DLD1 (cell line): Measurements from ENCODE around the gene TBL1X.

ENCODE experiments used
- in situ Hi-C: cut with HindIII; loops from 2 replicates; pipeline ENCODE4 v1.10.0; 2017; ENCODE audit warnings: low sequenced_read_pairs

Gene TBL1X

DNA sequence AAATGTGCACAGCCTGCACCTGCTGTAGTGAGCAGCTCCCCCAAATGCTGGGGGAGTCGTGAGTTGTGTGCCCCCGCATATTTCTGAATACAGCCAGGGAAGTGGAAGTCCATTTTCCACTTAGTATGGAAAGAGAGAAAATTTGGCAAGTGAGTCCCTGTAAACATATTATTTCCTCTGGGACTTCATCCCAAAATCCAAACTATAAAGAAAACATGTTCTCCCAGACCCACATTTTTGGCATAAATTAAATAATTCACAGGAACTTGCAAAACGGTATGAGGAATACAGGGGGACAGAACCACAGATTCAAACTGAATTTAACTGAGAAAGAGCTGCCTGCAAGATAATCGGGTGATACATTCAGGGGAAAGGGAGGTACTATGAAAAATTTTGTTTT, 193.6 kb downstream of the TBL1X start:
- in situ Hi-C loops: no loop called here

DNA sequence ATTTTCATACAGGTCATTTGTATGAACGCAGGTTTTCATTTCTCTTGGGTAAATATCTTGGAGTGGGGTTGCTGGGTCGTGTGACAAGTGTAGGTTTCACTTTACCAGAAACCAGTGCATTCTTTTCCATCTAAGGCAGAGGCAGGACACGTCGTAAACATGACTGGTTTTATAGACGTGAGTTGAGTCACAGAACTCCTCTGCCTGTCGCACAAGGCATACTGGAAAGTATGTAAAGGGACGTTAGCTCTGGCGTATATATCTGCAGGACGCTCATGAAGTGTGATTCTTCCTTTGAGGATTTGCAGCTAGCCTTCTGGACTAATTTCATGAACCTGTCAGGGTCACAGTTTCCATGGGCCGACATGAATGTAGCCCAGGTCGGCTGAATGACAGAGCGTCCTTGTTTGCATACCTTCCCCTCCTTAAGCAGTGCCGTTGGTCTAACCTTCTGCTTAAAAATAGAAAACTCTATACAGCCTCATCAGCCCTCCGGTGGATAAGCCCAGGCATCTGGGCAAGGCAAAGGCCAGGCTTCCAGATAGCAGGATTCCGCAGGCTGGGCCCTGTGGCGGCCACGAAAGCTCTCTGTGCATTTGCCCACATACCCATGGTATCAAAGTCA, 194.8 kb downstream of the TBL1X start:
- in situ Hi-C loops: no loop called here

DNA sequence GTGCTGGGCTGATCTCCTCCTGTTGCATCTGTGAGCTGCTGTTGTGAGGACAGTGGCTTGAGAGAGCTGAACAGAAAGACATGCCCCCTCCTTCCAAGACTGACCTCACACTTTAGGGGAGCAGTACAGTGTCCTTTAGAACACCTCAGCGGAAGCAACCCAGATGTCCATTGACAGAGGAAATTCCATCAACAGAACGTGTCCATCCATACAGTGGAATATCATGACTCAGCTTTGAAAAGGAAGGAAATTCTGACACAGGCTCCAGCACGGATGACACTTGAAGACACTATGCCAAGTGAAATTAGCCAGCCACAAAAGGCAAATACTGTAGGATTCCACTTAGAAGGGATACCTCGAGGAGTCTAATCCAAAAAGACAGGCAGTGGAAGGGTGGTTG, 197.3 kb downstream of the TBL1X start:
- in situ Hi-C loops: no loop called here

DNA sequence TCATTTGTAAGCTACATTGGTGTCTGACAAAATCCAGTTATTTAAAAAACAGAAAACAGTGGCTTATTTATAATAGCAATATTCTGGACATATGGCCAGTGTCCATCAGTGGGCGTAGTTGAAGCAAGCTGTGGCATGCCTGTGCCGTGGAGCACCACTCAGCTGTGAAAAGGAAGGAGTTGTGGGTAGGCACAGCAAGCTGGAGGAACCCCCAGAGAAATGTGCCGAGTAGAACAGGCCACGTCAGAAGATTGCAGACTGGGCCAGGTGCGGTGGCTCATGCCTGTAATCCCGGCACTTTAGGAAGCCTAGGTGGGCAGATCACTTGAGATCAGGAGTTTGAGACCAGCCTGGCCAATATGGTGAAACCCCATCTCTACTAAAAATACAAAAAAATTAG, 198.4 kb downstream of the TBL1X start:
- in situ Hi-C loops: no loop called here

DNA sequence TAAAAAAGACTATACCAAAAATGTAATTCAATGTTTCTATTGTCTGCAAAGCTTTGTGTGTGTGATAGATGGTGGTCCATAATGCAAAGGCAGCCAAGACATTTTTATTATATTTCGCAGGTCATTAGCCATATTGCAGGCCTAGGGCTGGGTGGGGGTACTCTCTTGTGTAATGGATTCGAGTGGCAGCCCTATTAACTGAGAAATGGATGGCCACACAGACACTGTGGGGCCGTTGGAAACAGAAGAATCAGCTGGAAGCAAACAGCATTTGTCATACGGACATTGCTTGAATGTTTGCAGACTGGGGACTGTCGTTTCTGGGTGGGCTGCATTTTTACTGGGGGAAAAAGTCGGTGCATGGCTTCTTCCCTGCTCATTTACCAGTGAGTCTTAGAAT, 199.4 kb downstream of the TBL1X start:
- in situ Hi-C loops: no loop called here

DNA sequence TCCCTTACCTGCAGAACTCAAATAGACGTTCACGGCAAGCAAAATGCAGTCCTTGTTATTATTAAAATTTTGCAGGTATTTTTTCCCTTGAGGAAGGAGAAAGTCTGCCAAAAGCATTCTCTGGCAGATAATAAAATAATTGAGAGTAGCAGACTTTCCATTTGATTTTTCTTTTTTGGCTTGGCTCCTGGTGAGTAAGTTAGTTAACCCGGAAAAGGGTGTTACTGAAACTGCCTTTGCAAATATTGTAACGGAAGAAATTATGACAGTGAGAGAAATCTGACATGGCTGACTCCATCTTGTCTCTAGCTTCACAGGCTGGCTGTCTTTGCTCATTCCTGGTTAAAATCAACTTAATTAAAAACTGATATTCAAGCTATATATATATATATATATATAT, 200.3 kb downstream of the TBL1X start:
- in situ Hi-C loops: no loop called here

DNA sequence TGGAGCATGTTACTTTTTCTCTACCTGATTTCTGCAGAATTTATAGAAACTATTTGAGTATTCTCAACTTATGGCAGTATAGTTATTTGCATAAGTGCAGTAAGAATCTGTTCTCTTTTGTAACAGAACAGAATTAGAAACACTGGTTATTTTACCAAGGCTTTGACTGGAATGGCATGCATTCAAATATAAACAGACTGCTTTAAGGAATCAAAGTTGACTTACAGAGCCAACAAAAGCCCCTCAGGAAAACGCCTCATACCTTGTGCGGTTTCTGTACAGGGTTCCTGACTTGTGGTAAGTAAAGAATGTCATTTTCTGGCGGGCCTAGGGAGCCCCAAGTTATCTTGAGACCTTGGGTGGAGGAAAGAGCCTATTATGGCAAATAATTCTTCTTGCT, 203.7 kb downstream of the TBL1X start:
- in situ Hi-C loops: no loop called here

DNA sequence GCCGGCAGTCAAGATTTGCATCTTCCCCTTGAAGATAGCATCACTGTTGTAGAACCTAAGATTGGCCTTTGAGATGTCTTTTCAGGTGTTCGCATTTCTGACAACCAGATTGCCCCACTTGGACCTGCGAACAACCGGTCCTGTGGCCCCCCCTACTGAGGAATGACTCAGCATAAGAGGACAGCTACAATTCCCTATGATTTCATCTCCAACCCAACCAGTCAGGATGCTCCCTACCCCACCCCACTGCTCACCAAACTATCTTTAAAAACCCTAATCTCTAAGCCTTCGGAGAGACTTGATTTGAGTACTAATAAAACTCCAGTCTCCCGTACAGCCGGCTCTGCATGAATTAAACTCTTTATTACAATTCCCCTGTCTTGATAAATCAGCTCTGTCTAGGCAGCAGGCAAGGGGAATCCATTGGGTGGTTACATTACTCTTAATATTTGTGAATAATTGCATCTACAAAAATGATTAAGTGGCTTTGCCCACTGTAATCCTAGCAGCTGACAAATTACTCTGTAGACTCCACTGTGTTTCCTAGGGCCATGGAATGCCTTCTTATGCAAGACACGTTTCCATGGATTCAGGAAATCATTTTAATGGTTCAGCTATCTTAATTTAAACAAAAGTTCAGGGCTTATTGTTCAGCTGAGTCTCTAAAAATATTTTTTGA, 205.4 kb downstream of the TBL1X start:
- in situ Hi-C loops: no loop called here

DNA sequence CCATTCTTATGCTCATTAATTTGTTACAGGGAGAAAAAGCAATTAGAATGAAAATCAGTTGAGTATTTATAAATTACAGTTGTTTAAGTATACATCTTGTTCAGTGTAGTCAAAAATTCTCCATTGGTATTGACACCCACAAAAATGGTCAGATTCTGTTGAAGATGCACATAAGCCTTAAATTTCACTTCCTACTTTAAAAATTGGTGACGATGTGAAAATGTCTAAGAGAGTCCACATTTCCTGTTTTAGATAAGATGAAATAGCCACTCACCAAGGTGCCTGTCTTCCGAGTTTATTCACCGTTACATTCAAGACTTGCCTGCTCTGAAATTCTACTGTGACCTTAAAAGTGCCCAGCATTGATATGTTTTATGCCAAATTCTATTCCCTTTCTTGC, 207.1 kb downstream of the TBL1X start:
- in situ Hi-C loops: no loop called here

DNA sequence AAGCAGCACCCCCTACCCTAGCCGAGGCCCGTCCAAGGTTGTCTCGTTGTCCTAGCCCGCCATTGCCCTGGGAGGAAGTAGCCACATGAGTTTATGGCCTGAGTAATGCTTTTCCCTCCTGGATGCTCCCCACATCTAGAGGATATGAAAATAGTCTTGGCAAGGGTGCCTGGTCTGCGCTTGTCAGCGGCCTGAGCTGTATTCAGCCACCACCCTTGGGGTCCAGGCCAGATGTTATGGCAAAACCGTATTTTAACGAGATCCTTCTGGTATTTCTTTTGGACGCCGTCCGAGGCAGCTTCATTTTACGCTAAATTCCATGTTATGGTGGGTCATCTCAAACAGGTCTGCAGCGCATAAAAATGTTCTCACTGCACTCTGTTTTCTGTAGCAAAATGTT, 211.4 kb downstream of the TBL1X start:
- in situ Hi-C loops: no loop called here

DNA sequence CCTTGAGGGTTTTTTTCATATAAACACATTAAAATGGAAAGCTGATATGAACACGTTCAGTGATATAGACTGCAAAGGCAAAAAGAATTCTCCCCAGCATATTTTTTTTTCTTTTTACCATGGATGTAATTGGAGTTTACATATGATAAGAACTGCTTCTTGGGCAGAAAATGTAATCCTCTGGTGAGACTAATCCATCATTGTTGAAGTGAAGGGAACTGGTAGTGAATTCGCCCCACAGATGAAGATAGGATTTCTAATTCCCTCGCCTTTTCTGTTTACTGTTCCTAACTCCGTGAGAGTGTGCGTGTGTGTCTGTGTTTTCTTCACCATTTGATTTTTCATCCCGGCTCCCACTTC, 211.9 kb downstream of the TBL1X start:
- in situ Hi-C loops: no loop called here

DNA sequence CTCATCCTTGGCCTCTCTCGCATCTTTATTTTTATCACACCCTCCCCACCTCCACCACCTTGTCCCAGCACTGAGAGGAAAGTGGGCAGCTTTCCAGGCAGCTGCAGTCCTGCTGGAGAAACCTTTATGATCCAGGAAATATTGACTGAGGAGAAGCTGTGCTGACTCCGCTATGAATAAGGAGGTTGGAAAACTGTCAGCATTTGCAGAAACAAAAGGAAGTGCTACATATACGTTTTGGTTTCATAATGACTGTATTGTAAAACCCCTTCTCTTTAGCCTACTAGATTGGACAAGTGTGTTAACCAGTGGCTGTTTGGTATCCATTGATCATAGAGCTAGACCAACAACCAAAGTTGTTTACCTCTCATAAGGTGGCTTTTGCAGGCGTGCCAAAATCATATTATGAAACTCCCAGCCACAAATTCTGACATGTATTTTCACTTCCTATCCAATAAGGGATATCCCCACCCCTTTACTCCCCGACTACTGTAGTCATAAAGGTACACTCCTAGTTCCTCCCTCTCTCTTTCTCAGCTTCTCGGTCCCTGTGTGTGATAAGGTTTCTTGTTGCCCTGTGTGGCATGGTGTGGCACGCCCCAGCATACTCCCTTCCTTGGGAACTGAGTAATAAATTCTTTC, 212.4 kb downstream of the TBL1X start:
- in situ Hi-C loops: no loop called here

DNA sequence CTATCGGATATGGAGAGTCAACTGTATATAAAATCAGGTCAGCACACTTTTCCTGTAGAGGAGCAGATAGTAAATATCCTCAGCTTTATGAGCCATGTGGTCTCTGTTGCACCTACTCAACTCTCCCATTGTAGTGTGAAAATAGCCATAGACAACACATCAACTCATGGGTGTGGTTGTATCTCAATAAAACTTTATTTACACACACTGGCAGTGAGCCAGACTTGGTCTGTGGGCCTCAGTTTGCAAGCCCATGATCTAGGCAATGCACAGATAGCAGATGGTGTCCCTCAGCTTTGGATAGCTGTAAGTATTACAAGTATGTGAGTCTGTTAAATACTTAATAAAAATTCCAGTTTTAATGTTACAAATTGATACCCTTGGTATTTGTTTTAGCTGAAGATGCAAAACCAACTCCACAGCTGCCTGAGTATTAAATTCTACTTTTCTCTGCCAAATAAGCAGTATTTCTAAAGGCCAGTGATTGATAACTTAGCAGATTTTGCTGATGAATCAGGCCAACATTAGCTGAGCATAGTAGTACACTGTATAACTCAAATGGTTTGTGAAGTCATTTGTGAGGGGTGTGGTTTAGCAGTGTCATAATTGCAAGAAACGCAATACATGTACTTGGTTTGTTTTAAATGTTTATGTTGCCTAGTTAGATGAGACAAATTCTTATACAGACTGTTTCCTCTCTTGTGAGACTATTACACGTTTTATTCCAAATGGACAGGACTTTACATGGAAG, 213.5 kb downstream of the TBL1X start:
- in situ Hi-C loops: no loop called here

DNA sequence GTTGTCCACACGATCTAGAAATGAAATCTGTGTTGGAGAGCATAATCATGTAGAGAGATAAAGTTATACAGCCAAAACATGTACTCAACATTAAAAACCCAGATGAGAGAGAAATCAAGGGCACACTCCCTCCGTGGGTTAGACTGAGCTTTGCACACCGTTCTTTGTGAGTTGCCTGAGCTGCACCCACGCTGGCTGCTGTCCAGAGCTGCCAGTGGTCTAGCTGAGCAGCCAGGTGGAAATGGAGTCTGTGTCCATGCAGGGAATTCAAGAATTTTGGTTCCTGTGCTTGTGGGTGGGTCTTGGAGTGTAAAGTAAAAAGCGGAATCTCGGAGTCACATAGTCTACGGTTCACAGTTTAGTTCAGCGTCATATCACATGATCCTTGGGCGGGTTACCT, 216.2 kb downstream of the TBL1X start:
- in situ Hi-C loops: no loop called here

DNA sequence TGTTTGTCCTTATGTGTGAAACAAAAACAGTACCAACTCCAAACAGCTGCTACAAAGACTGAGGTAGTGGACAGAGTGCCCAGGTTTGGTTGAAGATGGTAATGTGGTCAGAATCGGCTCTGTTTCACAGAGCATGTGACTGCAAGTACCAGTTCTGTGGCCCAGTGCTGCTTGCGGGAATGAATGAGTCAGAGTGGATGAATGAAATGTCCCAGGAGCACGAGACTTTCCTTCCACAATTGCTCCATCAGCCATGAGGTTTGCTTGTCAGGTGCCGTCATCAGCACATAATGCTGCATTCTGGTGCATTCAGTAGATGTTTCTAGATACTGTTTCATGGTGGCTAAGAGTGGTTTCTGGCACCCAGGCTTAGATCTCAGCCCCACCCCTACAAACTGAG, 216.6 kb downstream of the TBL1X start:
- in situ Hi-C loops: no loop called here

DNA sequence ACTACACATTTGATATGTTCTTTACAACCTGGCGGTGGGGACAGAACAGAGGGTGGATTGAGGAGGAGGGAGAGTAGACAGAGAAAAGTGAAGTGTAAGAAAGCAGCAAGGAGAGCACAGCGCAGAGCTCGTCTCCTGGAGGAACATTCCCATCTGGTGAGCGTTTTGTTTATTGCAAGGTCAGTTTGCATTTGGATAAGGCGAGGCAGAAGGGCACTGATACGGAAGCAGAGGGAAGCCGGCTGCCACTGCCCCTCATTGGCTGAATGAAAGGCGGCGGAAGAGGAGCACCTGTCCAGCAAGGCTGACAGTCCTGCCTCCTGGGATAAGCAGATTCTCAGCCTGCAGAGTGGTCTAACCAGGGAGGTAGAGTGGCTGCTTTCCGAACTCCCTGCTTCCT, 217.6 kb downstream of the TBL1X start:
- in situ Hi-C loops: no loop called here

DNA sequence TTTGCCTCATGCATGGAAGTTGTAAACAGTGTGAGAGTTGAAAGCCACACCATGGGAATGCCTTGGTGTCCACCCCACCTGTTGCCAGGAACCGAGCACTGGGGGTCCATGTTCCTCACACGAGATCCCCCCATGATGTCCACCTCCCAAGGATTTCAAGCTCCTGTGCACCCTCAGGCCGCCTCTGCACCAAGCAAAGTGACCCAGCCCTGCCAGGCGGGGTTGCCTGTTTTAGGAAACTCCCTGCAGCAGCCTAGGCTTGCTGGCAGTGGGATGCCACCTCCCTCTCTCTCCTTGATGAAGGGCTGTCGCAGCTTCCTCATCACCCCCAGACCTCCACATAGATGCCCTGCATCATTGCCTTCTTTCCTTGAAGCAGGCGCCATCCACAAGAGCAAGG, 218.0 kb downstream of the TBL1X start:
- in situ Hi-C loops: no loop called here

DNA sequence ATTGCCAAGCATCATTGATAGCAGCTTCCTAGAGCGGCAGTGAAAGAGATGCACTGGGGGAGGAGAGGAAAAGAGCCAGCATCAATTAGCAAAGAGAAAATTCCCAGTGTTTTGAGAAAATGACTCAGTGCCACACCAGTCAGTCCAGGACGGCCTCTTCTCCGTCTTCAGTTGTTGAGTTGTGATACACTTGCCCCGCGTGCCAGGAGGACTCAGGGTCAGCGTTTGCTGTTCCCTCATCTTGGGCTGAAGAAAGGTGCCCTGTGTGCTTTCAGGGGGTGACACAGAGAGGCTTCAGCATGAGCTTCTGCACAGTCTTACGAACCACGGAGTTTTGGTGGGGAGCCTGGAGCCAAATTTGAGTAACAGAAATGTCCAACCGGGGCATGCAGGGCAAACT, 218.5 kb downstream of the TBL1X start:
- in situ Hi-C loops: no loop called here

DNA sequence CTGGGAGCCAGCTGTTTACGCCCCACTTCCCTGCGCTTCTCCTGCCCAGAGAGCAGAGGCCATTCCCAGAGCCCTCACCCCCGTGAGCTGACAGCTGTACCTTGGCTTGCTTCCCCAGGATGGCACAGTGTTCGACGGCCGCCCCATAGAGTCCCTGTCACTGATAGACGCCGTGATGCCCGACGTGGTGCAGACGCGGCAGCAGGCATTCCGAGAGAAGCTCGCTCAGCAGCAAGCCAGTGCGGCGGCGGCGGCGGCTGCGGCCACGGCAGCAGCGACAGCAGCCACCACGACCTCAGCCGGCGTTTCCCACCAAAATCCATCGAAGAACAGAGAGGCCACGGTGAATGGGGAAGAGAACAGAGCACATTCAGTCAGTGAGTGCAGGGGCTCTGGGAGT, 223.0 kb downstream of the TBL1X start:
- in situ Hi-C loops: no loop called here

DNA sequence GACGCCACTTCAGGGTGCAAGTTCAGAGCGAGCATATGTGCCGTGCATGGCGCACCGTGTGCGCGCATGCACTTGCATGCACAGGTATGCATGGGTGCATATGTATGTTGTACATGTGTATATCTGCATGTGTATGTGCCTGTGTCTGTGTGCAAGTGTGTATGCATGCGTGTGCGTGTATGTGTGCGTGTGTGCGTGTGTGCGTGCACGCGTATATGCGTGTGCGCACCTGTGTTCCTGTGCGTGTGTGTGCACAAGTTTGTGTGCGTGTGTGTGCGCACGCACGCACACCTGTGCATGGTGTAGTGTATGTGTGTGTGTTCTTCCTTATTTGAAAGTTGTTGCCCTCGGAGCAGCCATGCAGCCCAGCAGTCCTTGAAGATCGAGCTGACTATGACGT, 224.0 kb downstream of the TBL1X start:
- in situ Hi-C loops: no loop called here

DNA sequence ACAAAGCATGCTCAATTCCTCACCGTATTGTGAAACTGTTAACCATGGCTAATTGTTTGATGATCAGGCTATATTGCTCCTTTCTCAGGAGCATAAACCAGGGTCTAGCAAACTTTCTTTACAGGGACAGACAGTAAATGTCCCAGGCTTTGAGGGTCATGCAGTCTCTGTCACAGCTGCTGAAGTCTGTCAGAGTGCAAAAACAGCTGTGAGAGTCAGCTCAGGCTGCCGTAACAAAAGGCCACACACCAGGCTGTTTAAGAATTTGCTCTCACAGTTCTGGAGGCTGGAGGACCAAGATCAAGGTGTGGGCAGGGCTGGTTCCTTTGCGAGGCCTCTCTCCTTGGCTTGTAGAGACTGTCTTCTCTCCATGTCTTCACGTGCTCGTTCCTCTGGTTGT, 225.2 kb downstream of the TBL1X start:
- in situ Hi-C loops: no loop called here
